K562 (cell line): Measurements from ENCODE around the gene CRHR1.

ENCODE experiments used
- BDP1 ChIP-seq: IDR thresholded peaks from 3 replicates; pipeline ENCODE4 v1.6.1; 2011; ENCODE audit not compliant: insufficient read length, insufficient read depth
- CREB1 ChIP-seq, 2 experiments: sonication (generic) in 1 of 2; formaldehyde crosslinking in 1 of 2; IDR thresholded peaks; 2 replicates each; pipeline versions ENCODE4 v1.6.1 to v1.8.0; 2012 to 2022; ENCODE audit warnings: inconsistent platforms in 1 of 2, mild to moderate bottlenecking in 1 of 2, missing genetic modification reagents in 1 of 2, moderate library complexity in 1 of 2
- CTCF ChIP-seq, 3 experiments: IDR thresholded peaks in 2 of 3; conservative IDR thresholded peaks in 1 of 3; 2 replicates each; pipeline ENCODE4 v1.5.1; 2011 to 2012; ENCODE audit warnings: low read length in 3 of 3, mild to moderate bottlenecking in 3 of 3, control low read depth in 2 of 3, improper control_type of control experiment in 1 of 3, inconsistent platforms in 1 of 3, low read depth in 1 of 3, mixed read lengths in 1 of 3, moderate library complexity in 1 of 3; ENCODE audit not compliant: insufficient read depth in 2 of 3
- GABPB1 ChIP-seq: sonication (generic); formaldehyde crosslinking; IDR thresholded peaks from 2 replicates; pipeline ENCODE4 v1.8.0; 2022; ENCODE audit warnings: mild to moderate bottlenecking, missing genetic modification reagents
- IRF1 ChIP-seq: sonication (generic); formaldehyde crosslinking; IDR thresholded peaks from 2 replicates; pipeline ENCODE4 v1.8.0; 2022; ENCODE audit warnings: missing genetic modification reagents, mild to moderate bottlenecking, borderline replicate concordance
- MAX ChIP-seq: sonication (generic); formaldehyde crosslinking; IDR thresholded peaks from 2 replicates; pipeline ENCODE4 v1.9.0; 2022; ENCODE audit warnings: mild to moderate bottlenecking, missing genetic modification reagents
- PRDM10 ChIP-seq: fragments of 450-650 bp; IDR thresholded peaks from 2 replicates; pipeline ENCODE4 v1.6.1; 2018; ENCODE audit not compliant: partially characterized antibody
- PYGO2 ChIP-seq: fragments of 450-650 bp; IDR thresholded peaks from 2 replicates; pipeline ENCODE4 v1.6.1; 2016; ENCODE audit warnings: mild to moderate bottlenecking, missing genetic modification characterization, moderate library complexity, missing compliant biosample characterization

- no peak for TF ChIP-seq BDP1
- TF ChIP-seq PRDM10, result no peak
- TF ChIP-seq MAX (CRISPR knock-in tag), result no peak
- TF ChIP-seq PYGO2 (tag), result no peak
- TF ChIP-seq CTCF (IDR thresholded peaks at IDR 0.05 in 2 of 3, conservative IDR thresholded peaks at IDR 0.05 in 1 of 3; ENCODE audit: insufficient read depth in 2 of 3, low read depth in 1 of 3, low read length in 3 of 3), result no peak
- TF ChIP-seq CREB1 (IDR thresholded peaks at IDR 0.05), result no peak
- TF ChIP-seq CREB1 (CRISPR knock-in tag; IDR thresholded peaks at IDR 0.05), result no peak
- no peak for TF ChIP-seq IRF1 (CRISPR knock-in tag)
- no peak for TF ChIP-seq GABPB1
These were observed 24.4 kb upstream of the CRHR1 start for GRCh38 chr17:45759761-45760160.
